NCI-H2107 (cell line): ENCODE measurements around the gene ALS2CL.

ENCODE experiments used
- DNase-seq: peaks from one replicate; lab custom pipeline; 2025; lab: John Stamatoyannopoulos, UW

ALS2CL gene

DNA sequence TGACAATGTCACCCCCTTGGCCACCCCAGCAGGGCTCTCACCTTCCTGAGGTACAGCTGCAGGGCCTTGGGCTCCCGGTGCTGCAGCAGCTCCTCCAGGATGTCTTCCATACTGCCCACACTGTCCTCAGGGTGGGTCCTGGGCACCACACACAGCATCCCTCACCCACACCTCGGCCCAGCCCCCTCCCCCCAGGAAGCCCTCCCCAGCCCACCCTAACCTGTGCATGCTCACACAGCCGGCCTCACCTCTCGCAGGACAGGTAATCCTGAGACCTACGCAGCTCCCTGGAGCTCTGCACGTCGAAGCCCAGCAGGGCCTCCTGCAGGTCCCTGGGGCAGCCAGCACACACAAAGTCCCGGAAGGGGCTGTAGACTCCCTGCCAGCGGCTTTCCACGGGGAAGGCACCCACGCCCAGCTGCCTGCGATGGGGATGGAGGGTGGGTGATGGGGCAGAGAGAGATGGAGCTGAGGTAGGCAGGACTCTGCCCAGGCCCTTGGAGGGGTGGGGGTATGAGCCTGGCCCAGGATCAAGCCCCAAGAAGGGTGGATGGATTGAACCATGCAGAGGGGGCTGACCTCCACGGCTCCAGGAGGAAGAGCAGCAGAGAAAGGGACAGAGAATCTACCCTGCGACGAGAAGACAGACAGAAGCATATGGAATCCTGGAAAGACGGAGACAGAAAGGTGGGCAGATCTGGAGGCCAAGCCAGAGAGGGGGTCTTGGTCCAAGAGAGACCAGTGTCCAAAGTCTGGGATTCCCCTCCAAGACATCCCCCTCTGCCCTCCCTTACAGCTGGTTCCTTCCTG is 16.7 kb downstream of the ALS2CL start:
- no peak for DNase-seq

DNA sequence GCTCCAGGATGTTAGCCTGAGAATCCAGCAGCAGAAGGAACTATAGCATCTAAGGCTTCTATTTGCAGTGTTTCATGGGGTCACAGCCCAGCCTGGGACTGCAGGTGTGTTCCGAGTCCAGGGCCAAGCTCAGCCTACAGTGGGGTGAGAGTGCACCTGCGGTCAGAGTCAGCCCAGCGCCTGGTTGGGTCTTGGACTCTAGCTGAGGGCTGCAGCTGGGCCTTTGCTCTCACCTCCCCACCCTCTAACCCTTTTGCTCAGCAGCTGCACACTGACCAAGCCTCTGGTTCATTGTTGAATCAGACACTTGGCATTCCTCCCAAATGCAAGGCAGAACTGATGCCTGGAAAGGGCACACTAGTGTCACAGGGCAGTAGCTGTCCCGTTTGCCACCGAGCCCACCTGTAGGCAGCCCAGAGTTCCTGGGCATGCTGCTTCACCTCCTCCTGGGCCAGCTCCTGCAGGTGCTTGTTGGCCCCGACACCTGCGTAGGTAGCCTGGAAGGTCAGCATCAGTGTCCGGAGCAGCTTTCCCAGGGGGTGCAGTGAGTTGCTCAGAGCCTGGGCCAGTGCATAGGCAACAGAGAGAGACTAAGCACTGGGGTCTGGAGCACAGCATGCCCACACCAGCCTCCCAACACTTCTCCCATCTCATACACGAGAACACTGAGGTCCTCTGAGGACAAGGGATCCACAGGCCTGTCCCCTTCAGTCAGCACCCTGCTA is 17.5 kb downstream of the ALS2CL start:
- DNase-seq: no peak

DNA sequence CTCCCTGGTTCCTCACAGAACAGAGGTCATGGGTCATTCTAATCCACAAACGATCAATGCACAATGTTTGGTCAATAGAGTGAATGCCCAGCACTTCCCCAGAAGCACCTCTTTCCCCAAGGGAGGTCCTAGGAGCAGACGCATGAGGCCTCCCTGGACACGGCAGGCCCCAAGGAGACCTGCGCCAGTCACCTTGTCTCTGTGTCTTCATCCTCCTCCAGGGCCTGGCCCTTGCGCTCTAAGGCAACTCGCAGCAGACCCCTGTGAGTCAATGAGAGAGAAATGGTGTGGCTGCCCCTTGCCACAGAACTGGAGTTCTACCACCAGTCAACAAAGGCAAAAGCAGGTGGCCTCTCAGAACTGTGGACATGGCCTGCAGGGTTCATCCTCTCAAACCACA is 18.1 kb downstream of the ALS2CL start:
- DNase-seq: no peak

DNA sequence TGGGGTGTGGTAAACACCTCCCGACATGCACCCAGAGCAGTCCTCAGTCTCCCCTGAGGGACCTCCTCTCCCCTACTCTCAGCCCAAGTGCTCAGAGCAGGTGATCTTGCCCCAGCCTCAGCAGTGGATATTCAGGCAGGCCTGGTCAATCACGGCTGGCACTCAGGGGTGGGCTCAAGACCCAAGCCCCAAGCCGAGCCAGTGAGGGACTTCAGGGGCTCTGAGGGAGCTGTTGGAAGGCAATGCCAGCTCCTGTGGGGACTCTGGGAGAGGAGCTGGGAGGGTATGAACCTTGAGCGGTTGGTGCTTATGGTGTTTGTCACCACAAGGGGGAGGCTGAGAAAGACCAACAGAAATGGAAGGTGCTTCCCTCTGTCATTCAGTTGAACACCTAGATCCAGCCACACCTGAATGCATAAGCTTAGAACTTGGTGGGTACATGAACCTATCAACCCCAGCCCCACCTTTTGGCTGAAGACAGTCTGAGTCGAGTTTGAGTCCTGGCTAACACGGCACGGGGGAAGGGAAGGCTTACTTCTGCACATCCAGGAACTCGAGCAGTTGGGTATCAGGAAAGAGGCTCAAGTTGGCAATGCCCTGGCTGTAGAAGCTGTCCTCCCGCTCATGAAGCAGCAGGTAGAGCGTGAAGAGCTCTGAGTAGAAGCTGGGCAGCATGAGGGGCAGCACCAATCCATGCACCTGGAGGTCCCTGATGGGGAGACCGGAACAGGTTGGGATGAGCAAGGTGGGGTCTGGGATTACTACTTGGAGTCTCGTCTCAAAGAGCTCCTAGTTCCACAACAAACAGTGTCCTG is 19.2 kb downstream of the ALS2CL start:
- no peak for DNase-seq

DNA sequence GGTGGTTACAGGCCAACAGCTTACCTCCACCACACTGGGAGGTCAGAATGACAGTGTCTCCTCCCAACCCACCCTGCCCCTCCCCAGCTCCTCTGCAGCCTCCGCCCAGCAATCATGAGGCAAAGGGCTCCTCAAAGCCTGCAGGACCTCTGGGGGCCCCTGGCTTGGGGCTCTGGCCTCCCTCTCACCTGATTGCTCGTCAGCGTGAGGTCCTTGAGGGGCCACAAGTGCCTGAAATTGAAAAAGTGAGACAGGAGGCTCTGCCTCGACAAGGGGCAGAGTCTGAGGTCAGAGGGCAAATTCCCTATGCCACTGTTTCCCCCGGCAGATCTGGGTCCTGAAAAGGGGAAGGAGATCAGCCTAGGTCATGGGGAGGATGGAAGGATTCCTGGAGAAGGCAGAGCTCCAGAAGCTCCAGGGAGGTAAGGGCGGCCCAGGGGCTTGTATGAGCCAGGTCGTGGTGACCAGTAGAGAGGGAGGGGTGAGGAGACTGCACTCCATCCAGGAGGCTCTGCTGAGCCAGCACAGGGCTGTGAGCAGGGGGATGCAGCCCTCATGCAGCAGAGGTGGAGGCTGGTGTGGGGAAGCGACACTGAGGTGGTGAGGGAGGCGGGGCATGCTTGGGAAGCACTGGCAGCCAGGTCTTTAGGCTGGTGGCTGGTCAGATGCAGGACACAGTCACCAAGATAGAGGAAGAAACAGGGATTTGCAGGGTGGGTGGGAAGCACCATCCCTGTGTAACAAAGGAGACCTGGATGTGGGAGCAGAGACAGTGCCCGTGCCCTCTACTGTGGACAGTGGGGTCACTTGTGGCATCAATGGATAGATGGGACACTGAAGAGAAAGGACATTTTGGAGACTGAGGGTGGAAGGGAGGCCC is 20.1 kb downstream of the ALS2CL start:
- DNase-seq: no peak

DNA sequence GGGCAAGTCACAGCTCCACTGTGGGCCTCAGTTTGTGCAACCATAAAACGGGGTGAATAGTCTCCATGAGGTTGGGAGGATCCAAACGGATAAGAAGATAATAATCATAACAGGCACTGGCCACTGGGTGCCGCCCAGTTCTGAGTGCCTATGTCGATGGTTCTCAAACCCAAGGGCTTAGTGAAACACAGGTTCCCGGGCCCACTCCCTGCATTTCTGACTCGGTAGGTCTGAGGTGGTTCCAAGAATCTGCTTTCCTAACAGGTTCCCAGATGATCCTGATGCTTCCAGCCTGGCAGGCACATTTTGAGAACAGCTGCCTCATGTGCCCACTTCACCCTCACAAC is 21.2 kb downstream of the ALS2CL start:
- DNase-seq: no peak

DNA sequence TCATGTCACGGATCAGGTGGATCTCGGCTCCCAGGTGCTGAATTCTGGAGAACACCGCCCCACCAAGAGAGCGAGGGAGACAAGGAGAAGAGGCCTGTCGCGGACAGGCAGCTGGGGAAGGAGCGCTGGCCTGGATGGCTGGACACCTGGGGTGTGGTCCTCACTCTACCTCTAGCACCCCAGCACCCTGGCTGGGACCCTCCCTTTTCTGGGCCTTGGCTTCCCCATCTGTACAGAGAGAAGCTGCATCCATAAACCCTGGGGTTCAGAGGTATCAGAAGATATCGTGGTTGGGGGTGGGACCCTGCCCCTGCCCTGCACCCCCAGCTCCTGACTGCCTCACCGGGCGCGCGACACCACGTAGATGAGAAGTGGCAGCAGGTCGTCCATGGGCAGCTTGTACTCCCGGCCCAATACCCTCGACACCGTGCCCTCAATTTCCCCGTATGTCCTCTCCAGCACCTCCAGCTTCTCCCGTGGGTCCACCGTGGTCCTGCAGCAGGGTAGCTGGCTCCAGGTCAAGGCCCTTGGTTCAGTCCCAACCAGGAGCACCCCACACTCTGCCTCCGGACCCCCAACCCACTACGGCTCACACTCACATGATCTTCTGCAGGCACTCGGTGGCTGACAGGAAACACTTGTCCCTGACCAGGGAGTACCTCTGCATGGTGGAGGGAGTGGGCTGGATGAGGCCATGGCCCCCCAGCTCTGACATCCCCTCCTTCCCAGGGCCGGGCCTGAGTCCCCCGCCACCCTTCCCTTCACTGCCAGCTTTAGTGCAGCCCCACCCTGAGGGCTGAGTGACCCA is 21.7 kb downstream of the ALS2CL start:
- no peak for DNase-seq

DNA sequence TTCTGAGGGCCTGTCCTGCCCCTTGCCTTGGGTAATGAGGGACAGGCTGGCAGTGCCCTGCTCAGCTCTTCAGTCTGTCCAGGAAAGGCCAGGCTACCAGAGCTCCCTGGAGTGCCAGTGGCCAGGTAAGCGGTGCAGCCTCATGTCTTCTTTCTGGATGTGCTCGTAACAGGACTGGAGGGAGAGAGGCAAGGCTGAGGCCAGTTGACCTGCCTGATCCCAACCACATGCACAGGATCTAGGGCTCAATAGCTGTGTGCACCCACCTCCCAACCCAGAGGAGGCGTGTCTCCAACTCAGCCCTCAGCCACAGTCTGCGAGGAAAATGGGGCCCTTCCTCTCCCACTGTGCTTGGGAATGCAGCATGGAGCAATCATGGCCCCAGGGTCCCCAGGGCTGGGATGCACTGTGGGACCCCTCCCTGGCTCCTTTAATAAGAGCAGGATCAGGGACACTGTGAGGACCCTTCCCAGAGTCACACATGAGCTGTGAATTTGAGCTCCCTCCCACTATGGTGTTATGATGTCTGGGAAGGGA is 22.5 kb downstream of the ALS2CL start:
- no peak for DNase-seq

DNA sequence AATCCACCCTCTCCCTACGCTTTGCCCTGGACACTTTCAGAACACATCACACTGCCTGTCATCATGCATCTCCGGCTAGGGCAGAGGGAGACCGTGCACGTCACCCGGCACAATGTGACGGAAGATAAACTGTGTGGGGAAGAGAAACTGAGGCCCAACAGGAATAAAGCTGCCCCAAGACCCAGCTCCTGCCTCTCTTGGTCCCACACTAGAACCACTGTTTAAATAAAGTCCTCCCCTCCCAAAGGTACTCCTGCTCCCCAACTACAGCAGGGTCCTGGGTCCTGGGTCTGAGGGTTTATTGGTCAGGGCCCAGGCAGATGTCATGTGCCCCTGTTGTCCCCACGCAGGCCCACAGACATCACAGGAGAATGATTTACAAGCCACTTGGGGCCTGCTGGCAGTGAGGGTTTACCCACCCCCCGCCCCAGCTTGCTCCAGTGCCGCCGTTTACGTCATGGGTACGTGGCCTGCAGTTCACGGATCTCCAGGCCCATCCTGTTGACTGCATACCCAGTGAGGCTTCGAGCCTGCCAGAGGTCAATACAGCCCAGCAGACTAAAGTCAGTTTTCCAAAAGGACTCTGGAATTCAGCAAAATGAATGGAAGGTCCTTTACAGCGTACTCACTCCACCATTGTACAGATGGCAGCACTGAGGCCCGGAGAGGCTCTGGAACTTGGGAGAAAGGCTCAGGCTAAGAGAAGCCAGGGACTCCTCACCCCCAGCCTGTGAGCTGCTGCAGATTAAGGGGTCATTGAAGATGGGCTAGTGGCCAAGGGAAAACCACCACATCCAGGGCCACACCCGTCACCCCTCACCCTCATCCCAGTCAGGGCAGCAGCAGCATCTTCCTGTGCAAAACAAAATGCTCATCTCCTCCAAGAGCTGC is 23.2 kb downstream of the ALS2CL start:
- DNase-seq: no peak

DNA sequence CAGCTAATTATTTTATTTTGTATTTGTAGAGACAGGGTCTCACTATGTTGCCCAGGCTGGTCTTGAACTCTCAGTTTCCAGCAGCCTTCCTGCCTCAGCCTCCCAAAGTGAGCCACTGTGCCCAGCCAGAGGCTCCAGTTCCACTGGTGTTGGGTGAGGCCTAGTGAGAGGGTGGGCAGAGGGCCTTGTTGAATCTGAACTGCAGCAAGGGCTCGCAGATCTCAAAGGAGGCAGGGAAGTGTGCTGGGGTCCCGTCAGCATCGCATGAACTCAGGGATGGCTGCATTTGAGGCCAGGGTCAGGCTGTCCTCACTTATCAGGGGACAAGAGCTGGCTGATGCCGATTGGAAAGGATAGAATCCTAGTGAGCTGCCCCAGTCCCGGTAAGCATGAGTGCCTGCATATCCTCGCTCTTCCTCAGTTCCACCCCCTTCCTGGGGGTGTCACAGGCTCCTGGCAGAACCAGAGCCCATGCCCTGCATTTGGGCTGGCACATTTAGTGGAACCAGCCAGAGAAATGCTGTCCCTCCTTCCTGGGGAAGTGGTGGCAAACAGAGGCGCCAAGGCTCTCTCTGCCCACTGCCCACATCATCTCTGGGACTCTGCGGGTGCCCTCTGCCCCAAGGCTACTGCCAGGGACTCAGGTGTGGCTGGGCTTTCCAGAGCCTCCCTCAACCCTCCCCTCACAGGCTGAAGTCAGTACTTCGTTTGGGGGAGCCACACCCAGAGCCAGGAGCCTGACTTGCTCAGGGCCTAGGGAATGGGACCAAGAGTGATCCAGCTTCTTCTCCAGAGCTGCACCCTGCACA is 24.1 kb downstream of the ALS2CL start:
- DNase-seq: no peak

DNA sequence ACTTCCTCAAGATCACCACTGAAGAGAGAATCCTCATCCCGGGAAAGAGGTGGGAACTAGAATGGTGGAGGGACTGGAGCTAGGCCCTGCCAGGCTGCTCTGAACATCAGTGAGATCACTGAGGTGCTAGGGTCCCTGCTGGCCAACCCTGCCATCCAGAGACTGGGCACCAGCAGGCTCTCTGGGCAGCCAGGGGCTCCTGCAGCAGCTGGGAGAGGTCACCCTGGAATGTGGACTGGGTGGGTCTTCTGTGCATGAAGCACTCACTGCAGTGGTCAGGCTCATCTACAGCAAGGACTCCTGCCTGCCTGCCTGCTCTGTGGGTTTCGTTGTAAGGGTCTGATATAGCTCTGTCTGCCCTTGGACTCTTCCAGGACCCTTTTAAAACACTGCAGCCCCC is 24.9 kb downstream of the ALS2CL start:
- no peak for DNase-seq

DNA sequence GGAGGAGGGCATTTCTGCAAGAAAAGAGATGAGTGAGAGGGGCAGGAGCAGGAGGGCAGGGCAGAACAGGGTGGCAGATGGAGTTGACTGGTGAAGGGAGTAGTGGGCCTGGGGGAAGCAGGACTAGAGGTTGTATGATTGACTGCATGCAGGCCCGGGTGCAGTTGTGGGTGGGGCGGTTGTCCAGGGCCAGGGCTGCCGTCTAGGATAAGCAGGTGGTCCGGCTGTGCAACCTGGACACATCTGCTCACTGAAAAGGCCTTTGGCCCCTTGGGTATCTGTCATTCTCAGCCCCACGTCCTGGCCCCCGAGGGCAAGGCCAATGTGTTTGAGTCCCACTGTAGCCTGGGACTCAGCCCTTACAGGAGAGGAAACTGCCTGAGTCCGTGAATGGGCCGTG is 25.4 kb downstream of the ALS2CL start:
- no peak for DNase-seq

DNA sequence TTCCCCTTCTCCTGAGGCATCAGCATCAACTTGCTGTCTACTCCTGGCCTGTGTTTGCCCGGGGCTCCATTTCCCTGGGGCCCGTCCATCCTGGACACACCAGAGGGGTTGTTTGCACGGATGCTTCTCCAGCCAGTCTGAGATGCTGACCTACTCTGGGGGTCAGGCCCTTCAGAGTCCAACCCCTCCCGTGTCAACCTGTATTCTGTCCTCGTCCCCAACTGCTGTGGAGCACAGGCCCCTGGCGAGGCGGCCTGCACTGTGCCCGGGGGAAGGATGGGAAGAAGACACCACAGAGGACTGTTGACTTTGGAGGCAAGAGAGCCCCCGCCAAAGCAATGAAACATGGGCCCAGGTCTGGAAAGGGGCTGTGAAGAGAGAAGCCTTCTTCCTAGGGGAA is 25.8 kb downstream of the ALS2CL start:
- DNase-seq: no peak

DNA sequence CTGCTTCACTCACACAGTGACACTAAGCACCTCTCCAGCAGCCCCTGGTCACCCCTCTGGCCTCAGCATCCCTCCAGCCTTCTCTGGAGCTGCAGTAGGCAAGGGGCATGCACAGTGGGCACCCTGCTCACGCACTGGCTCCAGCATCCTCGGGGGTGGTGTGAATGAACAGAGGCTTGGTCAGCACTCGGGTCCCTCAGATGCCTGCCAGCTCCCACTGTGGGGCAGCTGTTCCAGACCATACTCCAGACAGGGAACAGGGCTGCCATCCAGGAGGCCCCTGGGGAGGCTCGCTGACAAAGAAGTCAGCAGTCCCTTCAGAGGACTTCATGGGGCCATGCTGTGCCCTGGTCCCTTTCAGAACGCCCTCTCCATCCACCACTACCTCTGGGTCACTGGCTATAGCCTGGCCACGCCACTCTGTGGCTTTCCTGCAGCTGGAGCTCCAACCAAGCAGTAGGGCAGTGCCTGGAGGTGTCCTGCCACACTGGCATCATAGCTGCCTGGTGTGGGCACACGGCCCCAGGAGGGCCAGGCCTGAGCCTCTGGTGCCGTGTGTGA is 26.3 kb downstream of the ALS2CL start:
- no peak for DNase-seq

DNA sequence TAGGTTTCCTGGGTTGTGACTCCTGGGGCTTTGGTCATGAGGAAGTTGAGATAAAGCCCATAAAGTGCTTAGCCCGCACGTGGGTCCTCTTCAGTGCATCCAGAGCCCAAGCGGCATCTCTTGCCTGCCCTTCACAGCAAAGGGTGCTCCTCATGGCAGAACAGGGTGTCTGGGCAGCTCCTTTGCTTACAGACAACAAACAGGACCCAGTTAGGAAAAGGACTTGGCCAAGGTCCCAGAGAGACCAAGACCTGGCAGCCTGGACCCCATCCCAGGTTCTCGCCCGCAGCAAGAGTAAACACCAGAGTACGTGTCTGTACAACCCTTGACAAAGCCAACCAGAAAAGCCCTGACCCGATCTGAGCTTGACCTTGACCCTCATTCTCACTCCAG is 27.0 kb downstream of the ALS2CL start:
- DNase-seq: no peak

DNA sequence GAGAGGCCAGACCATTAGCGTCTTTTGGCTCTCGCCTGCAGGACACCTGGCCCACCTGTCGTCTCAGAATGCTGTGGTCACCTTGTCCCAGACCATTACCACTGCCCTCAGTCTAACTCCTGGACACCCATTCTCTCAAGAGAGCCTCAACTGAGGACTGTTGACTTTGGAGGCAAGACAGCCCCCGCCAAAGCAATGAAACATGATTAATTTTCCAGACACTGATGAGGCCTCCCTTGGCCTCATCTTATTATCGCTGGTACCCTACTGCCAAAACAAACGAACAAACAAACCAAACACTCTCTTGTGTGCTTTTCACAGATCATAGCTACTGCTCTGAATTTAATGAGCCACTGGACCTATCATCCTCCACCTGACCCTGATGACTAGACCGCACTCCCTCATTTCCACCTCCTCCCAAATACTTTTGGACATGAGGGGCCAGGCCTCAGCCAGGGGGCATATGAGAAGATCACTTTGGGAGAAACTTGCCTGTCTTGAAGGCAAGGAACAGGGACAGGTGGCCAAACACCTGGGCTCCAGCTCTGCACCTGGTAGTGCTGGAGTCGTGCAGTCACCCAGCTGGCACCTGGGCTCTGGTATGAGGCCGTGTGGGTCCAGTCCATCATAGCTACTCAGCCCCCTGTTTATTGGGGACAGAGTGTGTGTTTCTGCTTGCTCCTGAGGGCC is 27.6 kb downstream of the ALS2CL start:
- no peak for DNase-seq

DNA sequence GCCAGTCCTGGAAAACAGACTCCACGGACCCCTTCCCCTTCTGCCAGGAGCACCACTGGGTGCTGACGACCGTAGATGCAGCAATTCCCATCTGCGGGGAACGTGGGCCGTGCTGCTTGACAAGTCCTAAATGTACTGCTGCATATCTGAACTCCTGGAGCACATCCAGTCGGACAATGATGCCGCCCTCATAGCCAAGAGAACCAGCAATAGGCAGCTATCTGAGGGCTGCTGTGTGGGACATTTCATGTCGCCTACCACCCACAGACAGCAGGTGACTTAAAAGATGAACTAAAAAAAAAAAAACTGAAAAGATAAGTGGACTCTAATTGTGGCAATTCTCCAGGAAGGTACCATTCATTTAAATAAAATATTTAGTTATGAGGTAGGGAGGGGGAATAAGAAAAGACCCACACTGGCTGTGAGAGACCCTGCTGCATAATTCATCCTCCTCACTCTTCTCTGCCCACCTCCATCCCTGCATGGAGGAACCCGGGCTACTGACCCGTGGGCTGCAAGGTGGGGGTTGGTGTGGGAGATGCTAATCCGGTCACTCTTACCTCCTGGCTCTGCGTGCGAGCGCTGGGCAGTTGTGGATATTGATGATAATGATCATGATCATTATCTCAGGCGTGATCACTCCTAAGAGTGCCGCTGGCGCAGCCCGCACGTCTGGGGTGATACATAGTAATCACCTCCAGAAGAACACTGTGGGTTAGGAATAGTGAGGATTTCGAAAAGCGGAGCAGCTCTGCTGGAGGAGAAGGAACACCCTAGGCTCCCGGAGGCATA is 28.3 kb downstream of the ALS2CL start:
- no peak for DNase-seq
